ENCODE data around the gene SEPTIN7. TPM values are rescaled to one million over a fixed set of nuclear protein-coding genes. Genes with fewer than 3 reads are reported as not detected.
"Not testable (repeated sequence)": the region's sequence is repeated elsewhere in the genome, so short reads cannot be mapped to it uniquely, and the experiment has no call there.

The SEPTIN7 gene
- total RNA-seq, 1 experiment from 2014 or later: 140 TPM

DNA sequence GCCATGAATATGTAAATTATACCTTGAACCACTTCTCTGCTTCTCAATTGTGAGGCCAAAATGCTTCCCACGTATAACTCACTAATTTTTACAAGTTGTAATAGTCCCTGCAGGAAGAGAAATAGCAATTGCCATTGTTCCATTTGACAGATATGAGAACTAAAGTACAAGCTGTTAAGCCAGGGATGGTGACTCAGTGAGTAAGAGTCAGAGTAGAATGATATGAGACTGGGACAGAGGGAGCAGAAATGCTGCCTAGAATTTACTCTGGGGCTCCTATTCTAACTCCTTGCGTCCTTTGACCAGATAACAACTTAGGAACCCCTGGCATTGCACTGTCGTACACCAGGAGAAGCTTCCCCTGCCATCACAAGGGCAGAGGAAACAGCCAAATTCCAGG lies 45.1 kb upstream of the SEPTIN7 start (continued):
- TF ChIP-seq EGR1 (IDR thresholded peaks at IDR 0.05; ENCODE audit: low read depth) (no peak), RAD21 (IDR thresholded peaks at IDR 0.05; ENCODE audit: low read depth) (no peak), ZFX (IDR thresholded peaks at IDR 0.05) (no peak), EZH2 (IDR thresholded peaks at IDR 0.05) (no peak), POLR2A (IDR thresholded peaks at IDR 0.05; ENCODE audit: borderline replicate concordance, extremely low read depth, insufficient read depth, insufficient read length) (no peak)
- TF ChIP-seq, protein P1, sequence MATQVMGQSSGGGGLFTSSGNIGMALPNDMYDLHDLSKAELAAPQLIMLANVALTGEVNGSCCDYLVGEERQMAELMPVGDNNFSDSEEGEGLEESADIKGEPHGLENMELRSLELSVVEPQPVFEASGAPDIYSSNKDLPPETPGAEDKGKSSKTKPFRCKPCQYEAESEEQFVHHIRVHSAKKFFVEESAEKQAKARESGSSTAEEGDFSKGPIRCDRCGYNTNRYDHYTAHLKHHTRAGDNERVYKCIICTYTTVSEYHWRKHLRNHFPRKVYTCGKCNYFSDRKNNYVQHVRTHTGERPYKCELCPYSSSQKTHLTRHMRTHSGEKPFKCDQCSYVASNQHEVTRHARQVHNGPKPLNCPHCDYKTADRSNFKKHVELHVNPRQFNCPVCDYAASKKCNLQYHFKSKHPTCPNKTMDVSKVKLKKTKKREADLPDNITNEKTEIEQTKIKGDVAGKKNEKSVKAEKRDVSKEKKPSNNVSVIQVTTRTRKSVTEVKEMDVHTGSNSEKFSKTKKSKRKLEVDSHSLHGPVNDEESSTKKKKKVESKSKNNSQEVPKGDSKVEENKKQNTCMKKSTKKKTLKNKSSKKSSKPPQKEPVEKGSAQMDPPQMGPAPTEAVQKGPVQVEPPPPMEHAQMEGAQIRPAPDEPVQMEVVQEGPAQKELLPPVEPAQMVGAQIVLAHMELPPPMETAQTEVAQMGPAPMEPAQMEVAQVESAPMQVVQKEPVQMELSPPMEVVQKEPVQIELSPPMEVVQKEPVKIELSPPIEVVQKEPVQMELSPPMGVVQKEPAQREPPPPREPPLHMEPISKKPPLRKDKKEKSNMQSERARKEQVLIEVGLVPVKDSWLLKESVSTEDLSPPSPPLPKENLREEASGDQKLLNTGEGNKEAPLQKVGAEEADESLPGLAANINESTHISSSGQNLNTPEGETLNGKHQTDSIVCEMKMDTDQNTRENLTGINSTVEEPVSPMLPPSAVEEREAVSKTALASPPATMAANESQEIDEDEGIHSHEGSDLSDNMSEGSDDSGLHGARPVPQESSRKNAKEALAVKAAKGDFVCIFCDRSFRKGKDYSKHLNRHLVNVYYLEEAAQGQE (IDR thresholded peaks at IDR 0.05; ENCODE audit: low read depth): no peak

DNA sequence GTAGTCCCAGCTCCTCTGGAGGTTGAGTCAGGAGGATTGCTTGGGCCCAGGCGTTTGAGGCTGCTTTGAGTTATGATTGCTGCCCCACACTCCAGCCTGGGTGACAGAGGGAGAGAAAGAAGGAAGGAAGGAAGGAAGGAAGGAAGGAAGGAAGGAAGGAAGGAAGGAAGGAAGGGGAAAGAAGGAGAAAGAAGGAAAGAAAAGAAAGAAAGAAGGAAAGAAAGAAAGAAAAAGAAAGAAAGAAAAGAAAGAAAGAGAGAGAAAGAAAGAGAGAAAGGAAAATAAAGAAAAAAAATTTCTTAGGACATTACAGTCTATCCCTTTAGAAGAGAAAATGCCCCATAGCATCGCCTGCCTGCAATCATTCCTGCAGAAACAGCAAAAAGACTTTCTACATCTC lies 44.4 kb upstream of the SEPTIN7 start:
- H4K20me1 ChIP-seq (ENCODE audit: insufficient read depth); H3K27ac ChIP-seq (ENCODE audit: low read depth, low read length); H3K9me3 ChIP-seq (ENCODE audit: control insufficient read depth in 1 of 2, insufficient read depth in 1 of 2, low read depth in 1 of 2, low read length in 2 of 2); H2AFZ ChIP-seq (ENCODE audit: low read depth, low read length, poor library complexity, severe bottlenecking); BruUV-seq (replicated peaks); H3K4me1 ChIP-seq (ENCODE audit: control insufficient read depth in 1 of 2, insufficient read depth in 2 of 2, low read length in 2 of 2); H3K27me3 ChIP-seq (ENCODE audit: insufficient read depth, low read length); POLR2A ChIA-PET; H3K79me2 ChIP-seq (ENCODE audit: insufficient read depth, low read length); ATAC-seq; CTCF ChIA-PET; intact Hi-C loops (cut with micrococcal nuclease); H3K4me3 ChIP-seq (replicated peaks in 1 of 2; ENCODE audit: low read depth in 1 of 2, low read length in 2 of 2); RAD21 ChIA-PET (ENCODE audit: low non-redundant PET in 1 of 2, low total read pairs in 2 of 2, uncharacterized antibody in 2 of 2, unreplicated experiment in 2 of 2); H3K4me2 ChIP-seq (ENCODE audit: low read length); H3K9ac ChIP-seq (ENCODE audit: low read length); H3K9me2 ChIP-seq (ENCODE audit: insufficient read depth); H3K36me3 ChIP-seq (ENCODE audit: control insufficient read depth in 1 of 2, insufficient read depth in 2 of 2, low read length in 2 of 2); DNase-seq (ENCODE audit: low read depth, low spot score): not testable (repeated sequence)

DNA sequence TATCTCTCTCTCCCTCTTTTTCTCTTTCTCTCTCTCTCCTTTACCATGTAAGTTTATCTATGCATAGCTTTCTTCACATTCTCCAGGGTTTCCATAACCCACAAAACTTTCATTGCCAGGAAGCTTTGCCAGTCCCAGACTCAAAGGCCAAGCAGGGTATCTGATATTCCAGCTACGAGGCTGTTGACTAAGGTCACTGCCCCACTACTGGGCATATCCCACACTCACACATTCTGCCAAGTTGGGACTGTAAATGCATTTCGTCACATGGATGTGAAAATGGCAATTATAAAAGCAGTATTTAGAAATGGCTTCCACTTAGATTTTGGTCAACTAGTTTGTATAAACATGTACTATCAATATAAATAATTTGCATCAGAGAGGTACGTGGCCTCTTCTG lies 43.3 kb upstream of the SEPTIN7 start:
- POLR2A ChIA-PET: no interaction called here
- no TSS peak for BruUV-seq (replicated peaks)
- CTCF ChIA-PET: no interaction called here
- TF ChIP-seq EGR1 (IDR thresholded peaks at IDR 0.05; ENCODE audit: low read depth): no peak
- TF ChIP-seq CEBPB (IDR thresholded peaks at IDR 0.05; ENCODE audit: low read depth): no peak
- TF ChIP-seq, protein P2, sequence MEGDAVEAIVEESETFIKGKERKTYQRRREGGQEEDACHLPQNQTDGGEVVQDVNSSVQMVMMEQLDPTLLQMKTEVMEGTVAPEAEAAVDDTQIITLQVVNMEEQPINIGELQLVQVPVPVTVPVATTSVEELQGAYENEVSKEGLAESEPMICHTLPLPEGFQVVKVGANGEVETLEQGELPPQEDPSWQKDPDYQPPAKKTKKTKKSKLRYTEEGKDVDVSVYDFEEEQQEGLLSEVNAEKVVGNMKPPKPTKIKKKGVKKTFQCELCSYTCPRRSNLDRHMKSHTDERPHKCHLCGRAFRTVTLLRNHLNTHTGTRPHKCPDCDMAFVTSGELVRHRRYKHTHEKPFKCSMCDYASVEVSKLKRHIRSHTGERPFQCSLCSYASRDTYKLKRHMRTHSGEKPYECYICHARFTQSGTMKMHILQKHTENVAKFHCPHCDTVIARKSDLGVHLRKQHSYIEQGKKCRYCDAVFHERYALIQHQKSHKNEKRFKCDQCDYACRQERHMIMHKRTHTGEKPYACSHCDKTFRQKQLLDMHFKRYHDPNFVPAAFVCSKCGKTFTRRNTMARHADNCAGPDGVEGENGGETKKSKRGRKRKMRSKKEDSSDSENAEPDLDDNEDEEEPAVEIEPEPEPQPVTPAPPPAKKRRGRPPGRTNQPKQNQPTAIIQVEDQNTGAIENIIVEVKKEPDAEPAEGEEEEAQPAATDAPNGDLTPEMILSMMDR (IDR thresholded peaks at IDR 0.05 in 2 of 3, conservative IDR thresholded peaks at IDR 0.05 in 1 of 3; ENCODE audit: borderline replicate concordance in 1 of 3, insufficient read depth in 1 of 3, low read depth in 2 of 3, low read length in 2 of 3): no peak
- TF ChIP-seq YY1 (IDR thresholded peaks at IDR 0.05; ENCODE audit: extremely low read depth, insufficient replicate concordance, low read depth, low read length): no peak
- TF ChIP-seq ZNF274 (IDR thresholded peaks at IDR 0.05; ENCODE audit: low read depth, low read length): no peak
- TF ChIP-seq ELF1 (IDR thresholded peaks at IDR 0.05; ENCODE audit: borderline replicate concordance, low read depth): no peak
- TF ChIP-seq, protein P3, sequence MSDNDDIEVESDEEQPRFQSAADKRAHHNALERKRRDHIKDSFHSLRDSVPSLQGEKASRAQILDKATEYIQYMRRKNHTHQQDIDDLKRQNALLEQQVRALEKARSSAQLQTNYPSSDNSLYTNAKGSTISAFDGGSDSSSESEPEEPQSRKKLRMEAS (IDR thresholded peaks at IDR 0.05): no peak

More for the DNA sequence above, 43.3 kb upstream of the SEPTIN7 start:
- RAD21 ChIA-PET (ENCODE audit: low non-redundant PET in 1 of 2, low total read pairs in 2 of 2, uncharacterized antibody in 2 of 2, unreplicated experiment in 2 of 2): no interaction called here
- H3K9ac ChIP-seq (ENCODE audit: low read length): no peak overlapping the region
- no peak overlapping the region for H3K27ac ChIP-seq (ENCODE audit: low read depth, low read length)
- no peak for DNase-seq (ENCODE audit: low read depth, low spot score)
- no peaks in the 10 kb centered on the region for H3K27me3 ChIP-seq (ENCODE audit: insufficient read depth, low read length)
- H3K4me2 ChIP-seq (ENCODE audit: low read length): no peak overlapping the region
- ATAC-seq: no peak
- no peaks in the 10 kb centered on the region for H3K36me3 ChIP-seq (ENCODE audit: control insufficient read depth in 1 of 2, insufficient read depth in 2 of 2, low read length in 2 of 2)
- no peak overlapping the region for H2AFZ ChIP-seq (ENCODE audit: low read depth, low read length, poor library complexity, severe bottlenecking)
- intact Hi-C loops (cut with micrococcal nuclease): no loop called here
- no peaks in the 10 kb centered on the region for H3K9me3 ChIP-seq (ENCODE audit: control insufficient read depth in 1 of 2, insufficient read depth in 1 of 2, low read depth in 1 of 2, low read length in 2 of 2)
- H3K4me1 ChIP-seq (ENCODE audit: control insufficient read depth in 1 of 2, insufficient read depth in 2 of 2, low read length in 2 of 2): no peaks in the 10 kb centered on the region
- no peaks in the 10 kb centered on the region for H3K79me2 ChIP-seq (ENCODE audit: insufficient read depth, low read length)
- no peaks in the 10 kb centered on the region for H4K20me1 ChIP-seq (ENCODE audit: insufficient read depth)
- H3K4me3 ChIP-seq (replicated peaks in 1 of 2; ENCODE audit: low read depth in 1 of 2, low read length in 2 of 2): no peak overlapping the region
- H3K9me2 ChIP-seq (ENCODE audit: insufficient read depth): no peaks in the 10 kb centered on the region

Measured in HCT116 (cell line).